Stimulated activated naive CD8-positive, alpha-beta T cell treated with anti-CD3 and anti-CD28 coated beads, Interleukin-15, Interleukin-2, amounts not matched to agents 100 ng/mL and 50 ng/mL, for 24 hours (primary cell): Measurements from ENCODE around the gene LHX4.

Experiments used
- H3K27ac Mint-ChIP-seq: one replicate; pipeline ENCODE4 v1.8.0; 2021; ENCODE audit warnings: mild to moderate bottlenecking, mixed read lengths
- H3K27me3 Mint-ChIP-seq: one replicate; pipeline ENCODE4 v1.8.0; 2021; ENCODE audit warnings: mixed read lengths
- H3K36me3 Mint-ChIP-seq: one replicate; pipeline ENCODE4 v1.8.0; 2021; ENCODE audit warnings: low read depth, mixed read lengths
- H3K4me1 Mint-ChIP-seq: one replicate; pipeline ENCODE4 v1.8.0; 2021; ENCODE audit warnings: low read depth, mixed read lengths
- H3K4me3 Mint-ChIP-seq: one replicate; pipeline ENCODE4 v1.8.0; 2021; ENCODE audit warnings: mild to moderate bottlenecking, mixed read lengths
- H3K9me3 Mint-ChIP-seq: one replicate; pipeline ENCODE4 v1.8.0; 2021; ENCODE audit warnings: mixed read lengths

The LHX4 gene

GRCh38 chr1:180261524-180262155, 31.6 kb downstream of the LHX4 start:
- Mint-ChIP-seq H3K27me3 (peaks cover 13% of the 10 kb centered on the region), H3K36me3 (no peaks in the 10 kb centered on the region), H3K4me1 (no peaks in the 10 kb centered on the region), H3K9me3 (no peaks in the 10 kb centered on the region), H3K4me3 (no peak overlapping the region), H3K27ac (no peak overlapping the region)

GRCh38 chr1:180262628-180263488, 32.8 kb downstream of the LHX4 start:
- H3K36me3 Mint-ChIP-seq = no peaks in the 10 kb centered on the region
- no peak overlapping the region for H3K4me3 Mint-ChIP-seq
- H3K27me3 Mint-ChIP-seq = peaks cover 3% of the 10 kb centered on the region
- no peak overlapping the region for H3K27ac Mint-ChIP-seq
- H3K9me3 Mint-ChIP-seq = no peaks in the 10 kb centered on the region
- H3K4me1 Mint-ChIP-seq = no peaks in the 10 kb centered on the region

DNA sequence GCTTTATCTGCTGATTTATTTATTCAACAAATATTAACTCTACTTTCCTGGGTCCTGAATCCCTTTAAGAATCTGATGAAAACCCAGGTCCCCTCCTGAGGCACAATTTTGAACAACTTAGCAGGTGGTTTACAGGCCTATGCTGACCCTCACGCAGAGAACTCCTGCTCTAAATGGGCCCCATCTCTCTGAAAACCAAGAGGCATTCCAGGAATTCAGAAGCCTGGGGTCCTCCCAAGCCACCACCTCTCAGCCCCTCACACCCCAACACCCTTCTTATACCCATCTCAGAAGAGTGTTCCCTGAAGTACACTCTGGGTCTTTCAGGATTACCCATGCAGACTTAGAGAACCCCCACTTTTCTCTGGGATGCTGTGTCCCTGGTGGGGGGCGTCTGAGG, 34.5 kb downstream of the LHX4 start:
- no peaks in the 10 kb centered on the region for H3K27me3 Mint-ChIP-seq
- no peak overlapping the region for H3K27ac Mint-ChIP-seq
- no peaks in the 10 kb centered on the region for H3K36me3 Mint-ChIP-seq
- no peaks in the 10 kb centered on the region for H3K4me1 Mint-ChIP-seq
- H3K4me3 Mint-ChIP-seq = no peak overlapping the region
- no peaks in the 10 kb centered on the region for H3K9me3 Mint-ChIP-seq

DNA sequence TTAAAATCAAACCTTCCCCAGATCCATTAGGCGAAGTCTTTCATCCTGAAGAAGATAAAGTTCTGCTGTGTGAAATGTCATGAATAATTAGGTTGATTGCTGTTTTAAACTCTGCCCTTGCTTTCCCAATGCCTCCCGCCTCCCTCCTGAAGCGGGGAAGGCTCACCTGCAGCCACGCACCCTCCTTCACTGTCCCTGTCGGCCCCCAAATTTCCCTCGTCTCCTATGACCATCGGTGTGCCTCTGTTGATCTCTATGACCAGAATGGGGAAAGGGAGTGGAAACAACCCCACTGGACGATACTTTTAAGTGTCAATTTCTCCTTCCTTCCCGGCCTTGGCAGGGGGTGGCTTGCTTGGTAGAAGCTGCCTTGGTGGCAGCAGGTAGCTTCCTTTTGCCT, 35.1 kb downstream of the LHX4 start:
- Mint-ChIP-seq H3K4me3 (no peak overlapping the region), H3K27me3 (no peaks in the 10 kb centered on the region), H3K4me1 (no peaks in the 10 kb centered on the region), H3K36me3 (no peaks in the 10 kb centered on the region), H3K9me3 (no peaks in the 10 kb centered on the region), H3K27ac (no peak overlapping the region)

DNA sequence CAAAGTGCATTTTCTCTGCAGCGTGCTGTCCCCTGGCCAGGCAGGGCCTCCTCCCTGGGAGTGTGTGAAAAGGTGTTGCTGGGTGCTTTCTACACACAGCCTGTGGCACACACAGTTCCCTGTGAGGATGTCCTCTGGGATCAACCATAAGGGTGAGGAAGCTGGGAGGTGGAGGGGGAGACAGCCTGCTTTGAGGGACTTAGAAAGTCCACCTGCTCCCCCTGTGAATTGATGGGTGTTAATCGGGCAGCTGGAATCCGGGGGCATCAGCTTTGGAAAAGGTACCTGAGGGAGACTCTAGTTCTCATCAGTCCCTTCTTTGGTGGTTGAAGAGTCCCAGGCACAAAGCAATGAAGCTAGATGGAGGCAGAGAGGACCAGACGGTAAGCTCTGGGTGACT, 35.8 kb downstream of the LHX4 start:
- Mint-ChIP-seq H3K27ac (no peak overlapping the region), H3K4me1 (no peaks in the 10 kb centered on the region), H3K4me3 (no peak overlapping the region), H3K36me3 (no peaks in the 10 kb centered on the region), H3K9me3 (no peaks in the 10 kb centered on the region), H3K27me3 (no peaks in the 10 kb centered on the region)

DNA sequence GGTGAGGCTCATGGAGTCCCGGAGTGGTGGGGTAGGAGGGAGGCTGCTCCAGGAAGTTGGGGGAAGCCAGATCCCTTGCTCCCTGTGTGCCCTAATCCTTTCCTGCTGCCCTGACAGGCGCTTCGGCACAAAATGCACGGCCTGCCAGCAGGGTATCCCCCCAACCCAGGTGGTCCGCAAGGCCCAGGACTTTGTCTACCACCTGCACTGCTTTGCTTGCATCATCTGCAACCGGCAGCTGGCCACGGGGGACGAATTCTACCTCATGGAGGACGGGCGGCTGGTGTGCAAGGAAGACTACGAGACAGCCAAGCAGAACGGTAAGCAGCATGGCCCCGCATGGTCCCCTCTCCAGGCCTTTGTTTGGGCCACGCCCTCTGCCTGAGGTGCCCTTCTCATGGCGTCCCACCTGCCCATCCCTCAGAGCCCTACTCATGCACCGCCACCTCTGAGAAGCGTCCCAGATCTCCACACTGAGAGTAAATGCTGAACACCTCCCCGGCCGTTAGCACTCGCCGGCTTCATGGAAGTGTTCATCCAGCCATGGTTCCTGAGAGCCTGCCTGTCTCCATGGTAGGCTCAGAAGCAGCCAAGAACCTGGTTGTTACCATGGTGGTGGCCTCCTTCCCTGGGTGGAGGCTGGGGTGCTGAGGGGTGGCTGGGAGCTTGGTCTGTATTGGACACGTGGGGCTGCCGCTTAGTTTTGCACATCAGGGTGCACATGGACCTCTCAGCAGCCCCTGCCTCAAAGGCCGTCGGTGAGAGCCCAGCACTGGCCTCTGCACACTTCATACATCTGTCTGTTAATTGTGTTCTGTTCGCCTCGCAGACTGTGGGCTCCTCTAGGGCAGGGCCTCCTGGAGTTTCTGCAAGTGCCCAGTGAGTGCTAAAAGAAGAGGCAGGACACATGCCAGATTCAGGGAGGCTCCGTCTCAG, 36.5 kb downstream of the LHX4 start:
- Mint-ChIP-seq H3K4me3 (no peak overlapping the region), H3K4me1 (no peaks in the 10 kb centered on the region)

DNA sequence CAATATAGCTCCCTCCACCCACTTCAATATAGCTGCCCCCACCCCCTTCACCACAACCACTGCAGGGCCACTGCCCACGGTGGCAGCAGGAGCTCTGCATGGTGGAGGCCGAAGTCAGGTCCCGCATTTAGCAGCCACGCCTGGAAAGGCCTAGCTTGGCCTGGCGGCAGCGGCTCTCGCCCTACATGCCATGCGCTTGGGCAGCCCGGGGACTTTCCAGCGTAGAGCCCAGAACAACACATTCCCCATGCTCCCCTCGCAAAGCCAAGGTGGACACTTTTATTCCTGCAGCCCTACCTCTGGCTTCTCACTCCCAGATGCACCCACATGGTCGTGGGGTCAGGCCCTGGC, 37.1 kb downstream of the LHX4 start:
- no peaks in the 10 kb centered on the region for H3K4me1 Mint-ChIP-seq
- H3K9me3 Mint-ChIP-seq = no peaks in the 10 kb centered on the region
- no peak overlapping the region for H3K4me3 Mint-ChIP-seq
- no peaks in the 10 kb centered on the region for H3K27me3 Mint-ChIP-seq
- H3K36me3 Mint-ChIP-seq = no peaks in the 10 kb centered on the region
- H3K27ac Mint-ChIP-seq = no peak overlapping the region

More for the DNA sequence above, 36.5 kb downstream of the LHX4 start:
- no peaks in the 10 kb centered on the region for H3K27me3 Mint-ChIP-seq
- H3K36me3 Mint-ChIP-seq = no peaks in the 10 kb centered on the region
- H3K9me3 Mint-ChIP-seq = no peaks in the 10 kb centered on the region
- no peak overlapping the region for H3K27ac Mint-ChIP-seq

GRCh38 chr1:180267761-180268555, 37.9 kb downstream of the LHX4 start:
- Mint-ChIP-seq H3K4me1 (no peaks in the 10 kb centered on the region), H3K27me3 (no peaks in the 10 kb centered on the region), H3K27ac (no peak overlapping the region), H3K4me3 (no peak overlapping the region), H3K36me3 (peaks cover 2% of the 10 kb centered on the region), H3K9me3 (no peaks in the 10 kb centered on the region)

DNA sequence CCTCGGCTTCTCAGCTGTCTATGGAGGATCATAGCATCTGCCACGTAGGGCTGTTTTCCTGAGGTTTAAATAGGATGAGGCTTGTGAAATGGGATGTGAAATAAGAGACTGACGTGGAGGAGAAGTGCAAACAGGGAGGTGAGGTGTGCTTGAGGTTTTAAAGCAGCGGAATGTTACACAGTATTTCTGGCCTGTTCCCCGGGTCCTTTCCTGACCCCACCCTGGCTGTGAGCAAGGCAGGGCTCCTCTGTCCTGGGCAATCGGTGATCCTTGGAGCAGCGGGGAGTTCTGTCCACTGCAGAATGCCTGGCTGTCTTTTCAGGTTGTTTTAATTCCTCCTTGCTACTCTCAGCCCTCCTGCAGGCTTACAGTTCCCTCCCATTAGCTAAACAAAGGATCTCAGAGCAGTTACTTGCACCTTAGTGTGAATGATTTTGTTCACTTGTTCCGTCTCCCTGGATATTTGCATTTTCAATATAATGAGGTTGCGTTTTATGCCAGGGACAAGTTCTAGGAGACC, 38.6 kb downstream of the LHX4 start:
- Mint-ChIP-seq H3K4me3 (no peak overlapping the region), H3K9me3 (no peaks in the 10 kb centered on the region), H3K27me3 (no peaks in the 10 kb centered on the region), H3K4me1 (no peaks in the 10 kb centered on the region), H3K36me3 (peaks cover 9% of the 10 kb centered on the region), H3K27ac (no peak overlapping the region)

DNA sequence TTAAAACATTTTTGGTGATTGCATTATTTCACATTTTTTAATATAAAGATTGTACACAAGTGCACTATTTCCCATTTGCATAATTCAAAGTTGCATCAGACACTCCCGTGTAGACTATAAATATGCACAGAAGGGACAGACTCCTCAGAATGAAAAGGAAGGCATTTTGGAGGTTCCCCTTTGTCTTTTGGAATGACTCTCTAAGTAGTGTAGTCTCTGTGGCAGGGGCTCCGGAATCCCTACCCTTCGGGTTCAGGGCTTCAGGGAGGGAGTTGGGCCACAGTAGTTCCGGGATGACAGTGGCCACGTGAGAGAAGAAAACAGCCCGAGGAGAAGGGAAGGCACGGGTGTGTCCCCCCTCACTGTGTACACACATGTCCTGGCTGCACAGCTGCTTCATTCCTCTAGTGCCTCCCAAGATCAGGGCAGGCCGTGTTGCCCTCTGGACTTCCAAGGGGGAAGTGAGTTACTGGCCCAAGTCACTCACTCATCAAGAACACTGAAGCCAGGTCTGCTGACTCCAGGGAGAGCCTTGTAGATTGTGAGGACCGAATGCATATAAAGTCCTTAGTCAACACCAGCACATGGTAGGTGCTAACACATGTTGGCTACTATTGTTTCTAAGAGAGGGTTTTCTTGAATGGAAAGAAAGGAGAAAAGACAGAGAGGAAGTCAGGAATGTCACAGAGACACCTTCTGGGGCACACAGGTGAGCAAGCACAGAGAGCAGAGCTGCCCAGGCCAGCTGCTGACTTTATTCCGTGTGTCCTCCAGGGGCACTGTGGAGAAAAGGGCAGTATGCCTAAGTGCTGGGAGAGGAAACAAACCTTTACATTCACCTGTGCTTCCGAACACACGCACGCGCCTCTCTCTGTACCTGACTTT, 39.8 kb downstream of the LHX4 start:
- Mint-ChIP-seq H3K27me3 (no peaks in the 10 kb centered on the region), H3K4me1 (no peaks in the 10 kb centered on the region), H3K27ac (no peak overlapping the region), H3K4me3 (no peak overlapping the region), H3K9me3 (no peaks in the 10 kb centered on the region), H3K36me3 (peaks cover 22% of the 10 kb centered on the region)

GRCh38 chr1:180270530-180271271, 40.6 kb downstream of the LHX4 start:
- no peaks in the 10 kb centered on the region for H3K9me3 Mint-ChIP-seq

DNA sequence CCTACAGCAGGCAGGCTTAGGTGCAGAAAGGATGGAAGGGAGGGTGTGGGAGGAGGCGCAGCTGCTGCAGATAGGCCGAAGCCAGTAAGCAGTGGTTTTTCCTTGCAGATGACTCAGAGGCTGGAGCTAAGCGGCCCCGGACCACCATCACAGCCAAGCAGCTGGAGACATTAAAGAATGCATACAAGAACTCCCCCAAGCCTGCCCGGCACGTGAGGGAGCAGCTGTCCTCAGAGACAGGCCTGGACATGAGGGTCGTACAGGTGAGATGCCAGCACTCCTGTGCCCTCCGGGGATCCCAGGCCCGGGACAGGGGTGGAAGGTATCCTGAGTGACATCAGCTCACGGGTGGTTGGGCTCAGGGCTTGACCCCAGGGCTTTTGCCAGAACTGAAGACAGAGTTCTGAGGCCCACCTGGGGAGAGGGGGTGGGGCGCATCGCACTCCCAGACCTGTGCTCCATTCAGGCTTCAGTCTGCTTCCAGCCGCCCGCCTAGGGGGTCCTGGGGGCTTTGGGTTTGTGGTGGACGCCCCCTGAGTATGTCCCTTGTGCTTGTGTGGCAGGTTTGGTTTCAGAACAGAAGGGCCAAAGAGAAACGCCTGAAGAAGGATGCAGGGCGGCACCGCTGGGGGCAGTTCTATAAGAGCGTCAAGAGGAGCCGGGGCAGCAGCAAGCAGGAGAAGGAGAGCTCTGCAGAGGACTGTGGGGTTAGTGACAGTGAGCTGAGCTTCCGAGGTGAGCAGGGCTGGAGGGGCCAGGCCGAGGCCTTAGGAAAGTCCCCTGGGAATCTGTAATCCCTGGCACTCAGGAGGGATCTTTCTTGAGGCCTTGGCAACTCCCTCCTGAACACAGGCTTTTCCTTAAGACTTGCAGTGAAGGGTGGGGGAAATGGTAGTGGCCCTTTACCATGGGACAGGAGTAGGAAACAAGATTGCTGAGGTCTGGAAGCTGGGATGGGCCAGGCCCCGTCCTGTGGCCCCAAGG, 41.5 kb downstream of the LHX4 start:
- Mint-ChIP-seq H3K4me1 (no peaks in the 10 kb centered on the region), H3K27me3 (no peaks in the 10 kb centered on the region), H3K4me3 (no peak overlapping the region), H3K9me3 (no peaks in the 10 kb centered on the region), H3K27ac (no peak overlapping the region), H3K36me3 (peaks cover 29% of the 10 kb centered on the region)

More at GRCh38 chr1:180270530-180271271, 40.6 kb downstream of the LHX4 start:
- Mint-ChIP-seq H3K27ac (no peak overlapping the region), H3K36me3 (peaks cover 29% of the 10 kb centered on the region), H3K4me1 (no peaks in the 10 kb centered on the region), H3K4me3 (no peak overlapping the region), H3K27me3 (no peaks in the 10 kb centered on the region)
